H1 (cell line): Measurements from ENCODE around the gene ARHGAP8. TPM values are rescaled to one million over a fixed set of nuclear protein-coding genes. Genes with fewer than 3 reads are reported as not detected.

Source experiments
- CBX8 ChIP-seq: fragments of 300-800, 300-1000 bp; sonication (generic); IDR thresholded peaks from 2 replicates; pipeline ENCODE4 v1.7.1; 2016; ENCODE audit warnings: low read depth, low read length, borderline replicate concordance
- CTBP2 ChIP-seq: IDR thresholded peaks from 2 replicates; pipeline ENCODE4 v1.7.0; 2011; ENCODE audit warnings: borderline replicate concordance, mild to moderate bottlenecking, moderate library complexity, mixed read lengths, low read length; ENCODE audit not compliant: insufficient read depth, insufficient read length
- JUN ChIP-seq: IDR thresholded peaks from 2 replicates; pipeline ENCODE4 v1.6.1; 2011; ENCODE audit warnings: low read depth, mild to moderate bottlenecking, improper control_type of control experiment, low read length
- SP2 ChIP-seq: IDR thresholded peaks from 2 replicates; pipeline ENCODE4 v1.6.1; 2012; ENCODE audit warnings: mild to moderate bottlenecking, low read length, inconsistent platforms
- SP4 ChIP-seq: IDR thresholded peaks from 2 replicates; pipeline ENCODE4 v1.6.1; 2012; ENCODE audit warnings: low read length, inconsistent platforms
- polyA plus RNA-seq, 7 experiments: library from polyadenylated mRNA; depleted of rRNA in 3 of 7; stranded (reverse) in 5 of 7; unstranded in 2 of 7; fragments of >200 nt in 5 of 7; fragments of 200-250 nt in 2 of 7; gene quantifications; 1 replicate in 5 of 7; 2 replicates in 1 of 7; 4 replicates in 1 of 7; pipeline versions ENCODE4 v1.2.1 to v1.2.3, GENCODE V29; 2011 to 2013; ENCODE audit warnings: missing spikeins in 2 of 7, mixed read lengths in 2 of 7
- total RNA-seq: library from RNA; stranded (reverse); fragmentation: NEBNext Ultra II Directional; extraction: Animal tissue kit (Norgen Biotek cat#: 25700); gene quantifications from 2 replicates; pipeline ENCODE4 v1.2.1, GENCODE V29; 2021
- TF ChIP-seq, protein P1 (sequence below): IDR thresholded peaks from 2 replicates; pipeline ENCODE4 v1.6.1; 2012; ENCODE audit warnings: inconsistent platforms

Gene ARHGAP8
- total and polyA plus RNA-seq, 2 of the 8 experiments (the other 6 are each of a cell fraction or from before 2014, with no cell fraction given): 35.6 to 47.7 TPM

- no peak for TF ChIP-seq CTBP2
- no peak for TF ChIP-seq SP2
- TF ChIP-seq CBX8: no peak
- no peak for TF ChIP-seq JUN
- no peak for TF ChIP-seq SP4
- TF ChIP-seq, protein P1, sequence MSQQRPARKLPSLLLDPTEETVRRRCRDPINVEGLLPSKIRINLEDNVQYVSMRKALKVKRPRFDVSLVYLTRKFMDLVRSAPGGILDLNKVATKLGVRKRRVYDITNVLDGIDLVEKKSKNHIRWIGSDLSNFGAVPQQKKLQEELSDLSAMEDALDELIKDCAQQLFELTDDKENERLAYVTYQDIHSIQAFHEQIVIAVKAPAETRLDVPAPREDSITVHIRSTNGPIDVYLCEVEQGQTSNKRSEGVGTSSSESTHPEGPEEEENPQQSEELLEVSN: no peak
Observed at GRCh38 chr22:44880610-44881290, 128.4 kb downstream of the ARHGAP8 start (continued).
